ENCODE data around the gene PPFIA1.

DNA sequence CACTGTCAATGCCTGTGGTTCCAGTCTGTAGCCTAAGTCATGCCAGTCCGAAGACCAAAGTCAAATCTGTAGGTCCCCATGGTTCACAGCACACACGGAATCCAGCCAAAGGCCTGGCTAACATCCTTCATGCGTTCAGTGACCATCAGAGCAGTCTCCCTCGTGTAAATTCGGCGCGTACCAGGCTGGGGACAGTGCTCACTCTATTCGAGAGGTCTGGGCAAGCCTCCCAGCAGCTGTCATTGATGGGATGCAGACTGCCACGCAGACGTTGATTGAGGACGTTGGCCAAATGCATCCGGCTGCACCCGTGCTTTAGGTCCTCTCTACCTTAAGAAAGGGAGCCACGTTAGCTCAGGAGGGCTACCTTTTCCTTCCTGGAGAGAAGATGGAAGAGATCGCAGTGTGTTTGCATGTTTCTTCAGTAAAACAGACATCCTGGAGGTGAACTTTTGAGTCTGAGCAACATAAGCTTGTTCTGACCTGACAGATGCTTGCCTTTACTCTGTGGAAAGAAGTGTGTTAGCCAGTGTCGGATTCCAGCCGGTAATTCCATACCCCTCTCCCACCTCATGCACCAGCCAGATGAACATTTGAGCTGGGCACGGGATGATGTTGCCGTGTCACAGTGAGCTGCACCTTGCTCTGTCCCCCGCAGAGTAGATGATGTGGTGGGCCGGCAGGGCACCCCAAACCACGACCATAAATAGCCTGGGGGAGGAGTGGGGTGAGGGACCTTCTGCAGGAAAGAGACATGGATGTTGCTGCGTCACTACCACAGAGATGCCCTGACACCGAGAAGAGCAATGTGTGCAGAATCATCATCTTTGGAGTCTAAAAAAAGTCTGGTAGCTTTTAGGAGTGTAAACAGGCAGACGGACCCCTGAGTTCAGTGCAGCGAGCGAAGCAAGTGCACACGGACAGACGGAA is 140.1 kb downstream of the PPFIA1 start:
- TF ChIP-seq, protein P1, sequence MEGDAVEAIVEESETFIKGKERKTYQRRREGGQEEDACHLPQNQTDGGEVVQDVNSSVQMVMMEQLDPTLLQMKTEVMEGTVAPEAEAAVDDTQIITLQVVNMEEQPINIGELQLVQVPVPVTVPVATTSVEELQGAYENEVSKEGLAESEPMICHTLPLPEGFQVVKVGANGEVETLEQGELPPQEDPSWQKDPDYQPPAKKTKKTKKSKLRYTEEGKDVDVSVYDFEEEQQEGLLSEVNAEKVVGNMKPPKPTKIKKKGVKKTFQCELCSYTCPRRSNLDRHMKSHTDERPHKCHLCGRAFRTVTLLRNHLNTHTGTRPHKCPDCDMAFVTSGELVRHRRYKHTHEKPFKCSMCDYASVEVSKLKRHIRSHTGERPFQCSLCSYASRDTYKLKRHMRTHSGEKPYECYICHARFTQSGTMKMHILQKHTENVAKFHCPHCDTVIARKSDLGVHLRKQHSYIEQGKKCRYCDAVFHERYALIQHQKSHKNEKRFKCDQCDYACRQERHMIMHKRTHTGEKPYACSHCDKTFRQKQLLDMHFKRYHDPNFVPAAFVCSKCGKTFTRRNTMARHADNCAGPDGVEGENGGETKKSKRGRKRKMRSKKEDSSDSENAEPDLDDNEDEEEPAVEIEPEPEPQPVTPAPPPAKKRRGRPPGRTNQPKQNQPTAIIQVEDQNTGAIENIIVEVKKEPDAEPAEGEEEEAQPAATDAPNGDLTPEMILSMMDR (IDR thresholded peaks at IDR 0.05; ENCODE audit: insufficient read depth, low read length): no peak
- no peak for TF ChIP-seq POLR2AphosphoS5 (IDR thresholded peaks at IDR 0.05; ENCODE audit: low read depth)

All from HL-60 (cell line).